GM12878 (cell line): ENCODE results near the gene C1S. TPM values are rescaled to one million over a fixed set of nuclear protein-coding genes. Genes with fewer than 3 reads are reported as not detected.

Experiments
- BACH1 ChIP-seq: fragments of 450-650 bp; IDR thresholded peaks from 2 replicates; pipeline ENCODE4 v1.6.1; 2017; ENCODE audit warnings: mild to moderate bottlenecking, borderline replicate concordance
- CBFB ChIP-seq: IDR thresholded peaks from 2 replicates; pipeline ENCODE4 v1.6.1; 2016; ENCODE audit warnings: antibody characterized with exemption, low read depth
- HCFC1 ChIP-seq: fragments of 150-350 bp; IDR thresholded peaks from 2 replicates; pipeline ENCODE4 v1.6.1; 2014; ENCODE audit warnings: low read length
- IKZF1 ChIP-seq: fragments of 450-650 bp; conservative IDR thresholded peaks from 2 replicates; pipeline ENCODE4 v1.6.1; 2017; ENCODE audit warnings: antibody characterized with exemption, mild to moderate bottlenecking
- IRF4 ChIP-seq: IDR thresholded peaks from 2 replicates; pipeline ENCODE4 v1.6.1; 2011; ENCODE audit warnings: low read depth, low read length
- KAT2A ChIP-seq: conservative IDR thresholded peaks from 2 replicates; pipeline ENCODE4 v1.6.1; 2011; ENCODE audit warnings: low read depth, low read length; ENCODE audit not compliant: control insufficient read depth
- LARP7 ChIP-seq: fragments of 450-650 bp; IDR thresholded peaks from 2 replicates; pipeline ENCODE4 v1.6.1; 2017; ENCODE audit warnings: mild to moderate bottlenecking
- NR2C2 ChIP-seq: IDR thresholded peaks from 2 replicates; pipeline ENCODE4 v1.6.1; 2011; ENCODE audit warnings: borderline replicate concordance, low read depth; ENCODE audit not compliant: control insufficient read depth, insufficient read length
- NR2F1 ChIP-seq: fragments of 450-650 bp; conservative IDR thresholded peaks from 2 replicates; pipeline ENCODE4 v1.6.1; 2017; ENCODE audit warnings: mild to moderate bottlenecking
- NRF1 ChIP-seq: conservative IDR thresholded peaks from 2 replicates; pipeline ENCODE4 v1.6.1; 2011; ENCODE audit warnings: mild to moderate bottlenecking, low read depth, low read length, improper control_type of control experiment
- PAX5 ChIP-seq: IDR thresholded peaks from 2 replicates; pipeline ENCODE4 v1.6.1; 2011; ENCODE audit warnings: low read depth, low read length, borderline replicate concordance
- POLR2AphosphoS5 ChIP-seq: IDR thresholded peaks from 2 replicates; pipeline ENCODE4 v1.6.1; 2011; ENCODE audit warnings: mild to moderate bottlenecking, low read length, inconsistent platforms
- RB1 ChIP-seq: fragments of 450-650 bp; formaldehyde crosslinking; IDR thresholded peaks from 2 replicates; pipeline ENCODE4 v1.6.1; 2017; ENCODE audit warnings: mild to moderate bottlenecking, borderline replicate concordance
- RELA ChIP-seq: fragments of 450-650 bp; IDR thresholded peaks from 2 replicates; pipeline ENCODE4 v1.8.0; 2014; ENCODE audit warnings: borderline replicate concordance; ENCODE audit not compliant: partially characterized antibody
- SMARCA5 ChIP-seq: fragments of 450-650 bp; IDR thresholded peaks from 2 replicates; pipeline ENCODE4 v1.6.1; 2017; ENCODE audit warnings: mild to moderate bottlenecking
- SMC3 ChIP-seq: IDR thresholded peaks from 2 replicates; pipeline ENCODE4 v1.6.1; 2011; ENCODE audit warnings: low read length, improper control_type of control experiment, borderline replicate concordance
- SREBF1 ChIP-seq: IDR thresholded peaks from 2 replicates; pipeline ENCODE4 v1.6.1; 2012; ENCODE audit warnings: mild to moderate bottlenecking, low read length
- STAT1 ChIP-seq: fragments of 450-650 bp; conservative IDR thresholded peaks from 2 replicates; pipeline ENCODE4 v1.6.1; 2014; ENCODE audit warnings: antibody characterized with exemption, mild to moderate bottlenecking
- TAF1 ChIP-seq: IDR thresholded peaks from 2 replicates; pipeline ENCODE4 v1.6.1; 2011; ENCODE audit warnings: mild to moderate bottlenecking, low read depth, low read length, borderline replicate concordance
- TCF12 ChIP-seq: IDR thresholded peaks from 2 replicates; pipeline ENCODE4 v1.6.1; 2011; ENCODE audit warnings: low read depth, mild to moderate bottlenecking, low read length
- YBX1 ChIP-seq: fragments of 450-650 bp; IDR thresholded peaks from 2 replicates; pipeline ENCODE4 v1.6.1; 2016; ENCODE audit warnings: antibody characterized with exemption
- YY1 ChIP-seq: IDR thresholded peaks from 2 replicates; pipeline ENCODE4 v1.6.1; 2011; ENCODE audit warnings: low read depth, mild to moderate bottlenecking, low read length
- polyA plus RNA-seq, 11 experiments: library from polyadenylated mRNA; depleted of rRNA in 4 of 11; unstranded in 6 of 11; stranded (reverse) in 5 of 11; fragments of >200 nt; fragmentation: Nextera tagmentation in 4 of 11; fragmentation: Illumina TruSeq in 1 of 11; extraction: Ambion mirVana in 4 of 11; extraction: Trizol in 1 of 11; gene quantifications; 1 replicate in 1 of 11; 2 replicates in 10 of 11; pipeline versions ENCODE4 v1.2.1 to v1.2.3, GENCODE V29; 2011 to 2016; ENCODE audit warnings: inconsistent platforms in 2 of 11, missing spikeins in 2 of 11, low read depth in 1 of 11
- total RNA-seq, 4 experiments: library from RNA; depleted of rRNA in 3 of 4; stranded (reverse); fragments of >200 nt in 3 of 4; fragmentation: Illumina TruSeq in 1 of 4; extraction: Trizol in 1 of 4; gene quantifications; 2 replicates each; pipeline versions ENCODE4 v1.2.1 to v1.2.3, GENCODE V29; 2013 to 2021
- TF ChIP-seq, protein P1 (sequence below): fragments of 450-650 bp; IDR thresholded peaks from 2 replicates; pipeline ENCODE4 v1.6.1; 2017; ENCODE audit warnings: antibody characterized with exemption, mild to moderate bottlenecking, moderate library complexity
- TF ChIP-seq, protein P2 (sequence below): fragments of 450-650 bp; IDR thresholded peaks from 2 replicates; pipeline ENCODE4 v1.6.1; 2018; ENCODE audit warnings: borderline replicate concordance, mild to moderate bottlenecking; ENCODE audit not compliant: partially characterized antibody
- TF ChIP-seq, protein P3 (sequence below): fragments of 450-650 bp; IDR thresholded peaks from 2 replicates; pipeline ENCODE4 v1.6.1; 2017; ENCODE audit warnings: mild to moderate bottlenecking, low read depth, inconsistent platforms; ENCODE audit not compliant: poor library complexity, severe bottlenecking

C1S gene
- total and polyA plus RNA-seq, 10 of the 15 experiments (the other 5 are each of a cell fraction or from before 2014, with no cell fraction given) = 0.10 to 1.4 (median 0.42) TPM

DNA sequence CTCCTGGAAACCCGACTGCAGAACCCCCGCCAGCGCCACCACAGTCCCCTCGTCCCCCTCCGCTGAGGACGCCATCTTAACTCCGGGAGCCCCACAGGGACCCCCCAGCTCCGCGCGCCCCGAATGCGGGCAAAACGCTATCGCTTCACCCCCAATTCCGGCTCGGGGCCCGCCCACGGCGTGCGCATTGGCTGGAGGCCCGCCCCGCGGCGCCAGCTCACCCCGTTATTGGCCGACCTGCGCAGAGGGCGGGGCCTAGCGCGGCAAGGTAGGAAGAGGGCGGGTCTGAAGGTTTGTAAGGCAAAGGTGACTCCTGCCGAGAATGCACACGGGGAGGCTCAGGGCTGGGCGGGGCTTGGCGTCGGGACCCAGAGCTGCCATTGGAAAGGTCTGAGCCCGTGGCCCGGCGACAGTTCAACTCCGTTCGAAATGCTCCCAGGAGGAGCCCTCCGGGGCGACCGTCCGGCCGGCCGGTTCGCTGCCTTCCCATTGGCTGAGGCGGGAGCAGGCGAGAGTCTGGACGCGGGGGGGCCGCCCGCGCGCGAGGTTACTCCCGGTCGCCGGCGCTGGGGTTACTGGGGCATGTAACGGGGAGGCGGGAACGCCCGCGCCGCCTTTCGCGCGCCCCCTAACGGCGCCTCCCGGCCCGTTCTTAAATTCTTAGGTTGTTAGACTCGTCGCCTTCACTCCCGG, 42.0 kb upstream of the C1S start, which contains the start of gene LPCAT3 (continued):
- TF ChIP-seq NRF1 = peak; percentile 78
- TF ChIP-seq RB1 = peak; percentile 99
- TF ChIP-seq SMARCA5 = peak; percentile 88; the same call in 1 of the 2 replicates
- peak; percentile 33; the same call in 1 of the 2 replicates for TF ChIP-seq SREBF1
- TF ChIP-seq SMC3 = peak; percentile 51
- TF ChIP-seq KAT2A = no peak
- peak; percentile 43; the same call in 1 of the 2 replicates for TF ChIP-seq CBFB
- TF ChIP-seq STAT1 = 0 out of 2 replicates have a peak, but pooled peaks have one; percentile 22
- TF ChIP-seq POLR2AphosphoS5 = peak; percentile 64
- peak; percentile 81; the same call in 1 of the 2 replicates for TF ChIP-seq PAX5
- no peak for TF ChIP-seq NR2C2
- TF ChIP-seq TAF1 = peak; percentile 59; the same call in 1 of the 2 replicates
- TF ChIP-seq IKZF1 = peak; percentile 74
- peak; percentile 67 for TF ChIP-seq RELA
- TF ChIP-seq, protein P1, sequence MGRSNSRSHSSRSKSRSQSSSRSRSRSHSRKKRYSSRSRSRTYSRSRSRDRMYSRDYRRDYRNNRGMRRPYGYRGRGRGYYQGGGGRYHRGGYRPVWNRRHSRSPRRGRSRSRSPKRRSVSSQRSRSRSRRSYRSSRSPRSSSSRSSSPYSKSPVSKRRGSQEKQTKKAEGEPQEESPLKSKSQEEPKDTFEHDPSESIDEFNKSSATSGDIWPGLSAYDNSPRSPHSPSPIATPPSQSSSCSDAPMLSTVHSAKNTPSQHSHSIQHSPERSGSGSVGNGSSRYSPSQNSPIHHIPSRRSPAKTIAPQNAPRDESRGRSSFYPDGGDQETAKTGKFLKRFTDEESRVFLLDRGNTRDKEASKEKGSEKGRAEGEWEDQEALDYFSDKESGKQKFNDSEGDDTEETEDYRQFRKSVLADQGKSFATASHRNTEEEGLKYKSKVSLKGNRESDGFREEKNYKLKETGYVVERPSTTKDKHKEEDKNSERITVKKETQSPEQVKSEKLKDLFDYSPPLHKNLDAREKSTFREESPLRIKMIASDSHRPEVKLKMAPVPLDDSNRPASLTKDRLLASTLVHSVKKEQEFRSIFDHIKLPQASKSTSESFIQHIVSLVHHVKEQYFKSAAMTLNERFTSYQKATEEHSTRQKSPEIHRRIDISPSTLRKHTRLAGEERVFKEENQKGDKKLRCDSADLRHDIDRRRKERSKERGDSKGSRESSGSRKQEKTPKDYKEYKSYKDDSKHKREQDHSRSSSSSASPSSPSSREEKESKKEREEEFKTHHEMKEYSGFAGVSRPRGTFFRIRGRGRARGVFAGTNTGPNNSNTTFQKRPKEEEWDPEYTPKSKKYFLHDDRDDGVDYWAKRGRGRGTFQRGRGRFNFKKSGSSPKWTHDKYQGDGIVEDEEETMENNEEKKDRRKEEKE = no peak
- peak; percentile 88 for TF ChIP-seq YY1
- TF ChIP-seq LARP7 = no peak
- no peak for TF ChIP-seq YBX1
- peak; percentile 11; the same call in 1 of the 2 replicates for TF ChIP-seq BACH1
- 0 out of 2 replicates have a peak, but pooled peaks have one; percentile 23 for TF ChIP-seq IRF4
- TF ChIP-seq, protein P2, sequence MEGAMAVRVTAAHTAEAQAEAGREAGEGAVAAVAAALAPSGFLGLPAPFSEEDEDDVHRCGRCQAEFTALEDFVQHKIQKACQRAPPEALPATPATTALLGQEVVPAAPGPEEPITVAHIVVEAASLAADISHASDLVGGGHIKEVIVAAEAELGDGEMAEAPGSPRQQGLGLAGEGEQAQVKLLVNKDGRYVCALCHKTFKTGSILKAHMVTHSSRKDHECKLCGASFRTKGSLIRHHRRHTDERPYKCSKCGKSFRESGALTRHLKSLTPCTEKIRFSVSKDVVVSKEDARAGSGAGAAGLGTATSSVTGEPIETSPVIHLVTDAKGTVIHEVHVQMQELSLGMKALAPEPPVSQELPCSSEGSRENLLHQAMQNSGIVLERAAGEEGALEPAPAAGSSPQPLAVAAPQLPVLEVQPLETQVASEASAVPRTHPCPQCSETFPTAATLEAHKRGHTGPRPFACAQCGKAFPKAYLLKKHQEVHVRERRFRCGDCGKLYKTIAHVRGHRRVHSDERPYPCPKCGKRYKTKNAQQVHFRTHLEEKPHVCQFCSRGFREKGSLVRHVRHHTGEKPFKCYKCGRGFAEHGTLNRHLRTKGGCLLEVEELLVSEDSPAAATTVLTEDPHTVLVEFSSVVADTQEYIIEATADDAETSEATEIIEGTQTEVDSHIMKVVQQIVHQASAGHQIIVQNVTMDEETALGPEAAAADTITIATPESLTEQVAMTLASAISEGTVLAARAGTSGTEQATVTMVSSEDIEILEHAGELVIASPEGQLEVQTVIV = peak; percentile 34
- TF ChIP-seq NR2F1 = peak; percentile 61
- no peak; the same call in 1 of the 2 replicates for TF ChIP-seq HCFC1
- 0 out of 2 replicates have a peak, but pooled peaks have one; percentile 14 for TF ChIP-seq TCF12
- TF ChIP-seq, protein P3, sequence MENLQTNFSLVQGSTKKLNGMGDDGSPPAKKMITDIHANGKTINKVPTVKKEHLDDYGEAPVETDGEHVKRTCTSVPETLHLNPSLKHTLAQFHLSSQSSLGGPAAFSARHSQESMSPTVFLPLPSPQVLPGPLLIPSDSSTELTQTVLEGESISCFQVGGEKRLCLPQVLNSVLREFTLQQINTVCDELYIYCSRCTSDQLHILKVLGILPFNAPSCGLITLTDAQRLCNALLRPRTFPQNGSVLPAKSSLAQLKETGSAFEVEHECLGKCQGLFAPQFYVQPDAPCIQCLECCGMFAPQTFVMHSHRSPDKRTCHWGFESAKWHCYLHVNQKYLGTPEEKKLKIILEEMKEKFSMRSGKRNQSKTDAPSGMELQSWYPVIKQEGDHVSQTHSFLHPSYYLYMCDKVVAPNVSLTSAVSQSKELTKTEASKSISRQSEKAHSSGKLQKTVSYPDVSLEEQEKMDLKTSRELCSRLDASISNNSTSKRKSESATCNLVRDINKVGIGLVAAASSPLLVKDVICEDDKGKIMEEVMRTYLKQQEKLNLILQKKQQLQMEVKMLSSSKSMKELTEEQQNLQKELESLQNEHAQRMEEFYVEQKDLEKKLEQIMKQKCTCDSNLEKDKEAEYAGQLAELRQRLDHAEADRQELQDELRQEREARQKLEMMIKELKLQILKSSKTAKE = peak; percentile 57
